ENCODE measurements around the gene MST1R. TPM values are rescaled to one million over a fixed set of nuclear protein-coding genes. Genes with fewer than 3 reads are reported as not detected.

The MST1R gene
- polyA plus RNA-seq, 1 donor from 2014 or later = 4.2 TPM

- TF ChIP-seq, protein P1, sequence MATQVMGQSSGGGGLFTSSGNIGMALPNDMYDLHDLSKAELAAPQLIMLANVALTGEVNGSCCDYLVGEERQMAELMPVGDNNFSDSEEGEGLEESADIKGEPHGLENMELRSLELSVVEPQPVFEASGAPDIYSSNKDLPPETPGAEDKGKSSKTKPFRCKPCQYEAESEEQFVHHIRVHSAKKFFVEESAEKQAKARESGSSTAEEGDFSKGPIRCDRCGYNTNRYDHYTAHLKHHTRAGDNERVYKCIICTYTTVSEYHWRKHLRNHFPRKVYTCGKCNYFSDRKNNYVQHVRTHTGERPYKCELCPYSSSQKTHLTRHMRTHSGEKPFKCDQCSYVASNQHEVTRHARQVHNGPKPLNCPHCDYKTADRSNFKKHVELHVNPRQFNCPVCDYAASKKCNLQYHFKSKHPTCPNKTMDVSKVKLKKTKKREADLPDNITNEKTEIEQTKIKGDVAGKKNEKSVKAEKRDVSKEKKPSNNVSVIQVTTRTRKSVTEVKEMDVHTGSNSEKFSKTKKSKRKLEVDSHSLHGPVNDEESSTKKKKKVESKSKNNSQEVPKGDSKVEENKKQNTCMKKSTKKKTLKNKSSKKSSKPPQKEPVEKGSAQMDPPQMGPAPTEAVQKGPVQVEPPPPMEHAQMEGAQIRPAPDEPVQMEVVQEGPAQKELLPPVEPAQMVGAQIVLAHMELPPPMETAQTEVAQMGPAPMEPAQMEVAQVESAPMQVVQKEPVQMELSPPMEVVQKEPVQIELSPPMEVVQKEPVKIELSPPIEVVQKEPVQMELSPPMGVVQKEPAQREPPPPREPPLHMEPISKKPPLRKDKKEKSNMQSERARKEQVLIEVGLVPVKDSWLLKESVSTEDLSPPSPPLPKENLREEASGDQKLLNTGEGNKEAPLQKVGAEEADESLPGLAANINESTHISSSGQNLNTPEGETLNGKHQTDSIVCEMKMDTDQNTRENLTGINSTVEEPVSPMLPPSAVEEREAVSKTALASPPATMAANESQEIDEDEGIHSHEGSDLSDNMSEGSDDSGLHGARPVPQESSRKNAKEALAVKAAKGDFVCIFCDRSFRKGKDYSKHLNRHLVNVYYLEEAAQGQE (IDR thresholded peaks at IDR 0.05; ENCODE audit: borderline replicate concordance) = peak; percentile 51
- TF ChIP-seq SMC3 (conservative IDR thresholded peaks at IDR 0.05; ENCODE audit: poor library complexity) = peak; percentile 63
Measured at GRCh38 chr3:49856181-49857005, 47.3 kb downstream of the MST1R start, which contains the start of gene TRAIP (continued).

DNA sequence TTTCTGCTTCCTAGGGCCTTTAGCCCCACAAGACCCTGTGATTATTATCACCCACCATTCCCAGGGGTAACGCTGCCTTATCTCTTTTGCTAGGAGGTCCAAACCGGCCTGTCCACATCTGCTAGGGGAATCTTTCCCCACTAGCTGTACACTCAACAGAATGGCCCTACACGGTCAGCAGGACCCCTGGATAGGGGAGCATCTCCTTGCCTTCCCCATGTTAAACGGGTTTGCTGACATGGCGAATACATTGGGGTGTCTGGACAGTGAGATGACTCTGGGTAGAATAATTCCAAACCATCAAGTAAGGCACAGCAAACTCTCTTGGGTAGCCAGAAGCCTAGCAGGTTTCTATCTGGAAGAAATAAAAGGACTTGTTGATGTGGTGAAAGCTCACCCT is 48.0 kb downstream of the MST1R start:
- Histone ChIP-seq H3K27me3 (ENCODE audit: insufficient read depth, low read depth, low read length) (no peaks in the 10 kb centered on the region), H3F3A (ENCODE audit: insufficient read depth, low read length, poor library complexity, severe bottlenecking) (no peaks in the 10 kb centered on the region), H2AFZ (ENCODE audit: low read depth, low read length) (no peak overlapping the region), H3K36me3 (ENCODE audit: insufficient read depth, low read length) (no peaks in the 10 kb centered on the region), H3K27ac (ENCODE audit: low read length) (no peak overlapping the region), H4K20me1 (ENCODE audit: insufficient read depth) (no peaks in the 10 kb centered on the region), H3K9ac (ENCODE audit: low read length) (peak overlapping the region; percentile 73), H3K4me2 (ENCODE audit: low read length) (peak overlapping the region; percentile 79), H3K9me2 (ENCODE audit: insufficient read depth, low read length) (no peaks in the 10 kb centered on the region), H3K9me3 (ENCODE audit: low read length) (no peaks in the 10 kb centered on the region), H3K79me2 (replicated peaks; ENCODE audit: insufficient read depth, low read length) (peaks cover 6% of the 10 kb centered on the region), H3K4me3 (ENCODE audit: low read length) (peak overlapping the region; percentile 92)
- TF ChIP-seq MXI1 (conservative IDR thresholded peaks at IDR 0.05; ENCODE audit: poor library complexity, severe bottlenecking) (no peak), EZH2 (IDR thresholded peaks at IDR 0.05; ENCODE audit: borderline replicate concordance, insufficient read depth, low read length, poor library complexity, severe bottlenecking) (no peak), CTCF (IDR thresholded peaks at IDR 0.05; ENCODE audit: poor library complexity, severe bottlenecking) (no peak), SMC3 (conservative IDR thresholded peaks at IDR 0.05; ENCODE audit: poor library complexity) (no peak), RAD21 (conservative IDR thresholded peaks at IDR 0.05) (no peak), POLR2AphosphoS5 (IDR thresholded peaks at IDR 0.05) (no peak)

DNA sequence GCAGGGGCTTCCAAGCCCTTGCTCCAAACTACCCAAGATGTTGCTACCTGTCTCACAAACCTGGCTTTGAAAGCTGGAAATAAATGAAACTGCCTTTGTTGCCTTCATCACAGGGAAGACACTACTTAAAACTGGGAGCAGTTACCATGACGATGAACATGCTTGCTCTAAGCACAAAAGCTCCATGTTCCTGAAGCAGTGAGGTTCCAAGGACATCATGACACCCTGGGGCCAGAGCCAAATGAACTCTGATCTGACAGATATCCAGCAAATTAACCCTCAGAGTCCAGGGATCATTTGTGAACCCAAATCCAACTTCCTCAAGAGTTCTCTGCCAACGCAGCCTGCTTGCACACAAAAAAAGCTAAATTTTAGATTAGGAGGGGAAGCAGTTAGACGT is 58.0 kb downstream of the MST1R start:
- H3K9ac ChIP-seq (ENCODE audit: low read length) = no peak overlapping the region
- no peak overlapping the region for H3K4me3 ChIP-seq (ENCODE audit: low read length)
- H3K9me2 ChIP-seq (ENCODE audit: insufficient read depth, low read length) = no peaks in the 10 kb centered on the region
- H4K20me1 ChIP-seq (ENCODE audit: insufficient read depth) = no peaks in the 10 kb centered on the region
- TF ChIP-seq CTCF (IDR thresholded peaks at IDR 0.05; ENCODE audit: poor library complexity, severe bottlenecking) (peak; percentile 16), EZH2 (IDR thresholded peaks at IDR 0.05; ENCODE audit: borderline replicate concordance, insufficient read depth, low read length, poor library complexity, severe bottlenecking) (no peak)
- H3F3A ChIP-seq (ENCODE audit: insufficient read depth, low read length, poor library complexity, severe bottlenecking) = no peaks in the 10 kb centered on the region
- H2AFZ ChIP-seq (ENCODE audit: low read depth, low read length) = no peak overlapping the region
- H3K36me3 ChIP-seq (ENCODE audit: insufficient read depth, low read length) = no peaks in the 10 kb centered on the region
- H3K79me2 ChIP-seq (replicated peaks; ENCODE audit: insufficient read depth, low read length) = no peaks in the 10 kb centered on the region
- H3K27me3 ChIP-seq (ENCODE audit: insufficient read depth, low read depth, low read length) = no peaks in the 10 kb centered on the region
- no peaks in the 10 kb centered on the region for H3K9me3 ChIP-seq (ENCODE audit: low read length)
- no peak overlapping the region for H3K4me2 ChIP-seq (ENCODE audit: low read length)
- H3K27ac ChIP-seq (ENCODE audit: low read length) = peak overlapping the region; percentile 24
